H1 (cell line): ENCODE results near the gene ARSB. TPM values are rescaled to one million over a fixed set of nuclear protein-coding genes. Genes with fewer than 3 reads are reported as not detected.

Source experiments
- CTCF ChIA-PET: fragments of 300-600 bp; sonication (Branson Sonifier 250); formaldehyde crosslinking; loops from one replicate; lab custom pipeline; 2021; ENCODE audit not compliant: partially characterized antibody; lab: Charles Lee
- POLR2A ChIA-PET: fragments of 300-600 bp; sonication (Branson Sonifier 250); formaldehyde crosslinking; loops from one replicate; lab custom pipeline; 2021; ENCODE audit warnings: inconsistent platforms; ENCODE audit not compliant: partially characterized antibody; lab: Charles Lee
- DNase-seq, 2 experiments: peaks; one replicate each; pipeline versions ENCODE4 v3.0.0 to v3.0.0-alpha.2; 2010 to 2022; ENCODE audit warnings: low spot score in 2 of 2, low read depth in 1 of 2, mixed read lengths in 1 of 2
- FAIRE-seq: peaks from 2 replicates; lab custom pipeline; 2011; peaks lifted over from hg19 to GRCh38; lab: Jason Lieb, UNC
- H2AFZ ChIP-seq: 2 replicates; pipeline ENCODE4 v1.8.1; 2012; ENCODE audit warnings: low read length, inconsistent platforms
- H2AK5ac ChIP-seq: 2 replicates; pipeline ENCODE4 v1.6.1; 2013; ENCODE audit warnings: low read depth, low read length
- H2BK120ac ChIP-seq: replicated peaks from 2 replicates; pipeline ENCODE3; 2013; ENCODE audit warnings: low read depth, low read length, inconsistent platforms
- H2BK12ac ChIP-seq: 2 replicates; pipeline ENCODE4 v1.6.1; 2013; ENCODE audit warnings: low read depth, low read length
- H2BK15ac ChIP-seq: 2 replicates; pipeline ENCODE4 v1.6.1; 2013; ENCODE audit warnings: low read length
- H2BK20ac ChIP-seq: 2 replicates; pipeline ENCODE4 v1.6.1; 2013; ENCODE audit warnings: low read length
- H2BK5ac ChIP-seq: 2 replicates; pipeline ENCODE4 v1.6.1; 2013; ENCODE audit warnings: low read depth, low read length
- H3K14ac ChIP-seq: 2 replicates; pipeline ENCODE4 v1.6.1; 2013; ENCODE audit warnings: inconsistent platforms; ENCODE audit not compliant: insufficient read length
- H3K18ac ChIP-seq: 2 replicates; pipeline ENCODE4 v1.6.1; 2013; ENCODE audit warnings: low read length; ENCODE audit errors: extremely low read depth
- H3K23ac ChIP-seq: 2 replicates; pipeline ENCODE4 v1.6.1; 2013; ENCODE audit warnings: inconsistent platforms; ENCODE audit not compliant: insufficient read length
- H3K23me2 ChIP-seq: 2 replicates; pipeline ENCODE4 v1.6.1; 2013; ENCODE audit warnings: low read depth, low read length
- H3K27ac ChIP-seq: 2 replicates; pipeline ENCODE4 v1.6.1; 2011; ENCODE audit warnings: low read depth, low read length, inconsistent platforms
- H3K27me3 ChIP-seq, 4 experiments: replicated peaks in 1 of 4; 1 replicate in 1 of 4; 2 replicates in 3 of 4; pipeline versions ENCODE4 v1.6.1 to v1.8.1; 2011 to 2013; ENCODE audit warnings: low read length in 3 of 4, mild to moderate bottlenecking in 3 of 4, inconsistent platforms in 2 of 4, mixed read lengths in 2 of 4, moderate library complexity in 1 of 4; ENCODE audit not compliant: control insufficient read depth in 3 of 4, insufficient read depth in 3 of 4; ENCODE audit errors: extremely low read depth in 1 of 4
- H3K36me3 ChIP-seq, 4 experiments: 2 replicates each; pipeline versions ENCODE4 v1.6.1 to v1.8.1; 2011 to 2013; ENCODE audit warnings: mild to moderate bottlenecking in 4 of 4, low read length in 3 of 4, moderate library complexity in 2 of 4, control low read depth in 1 of 4, inconsistent platforms in 1 of 4; ENCODE audit not compliant: insufficient read depth in 4 of 4, control insufficient read depth in 2 of 4
- H3K4ac ChIP-seq: replicated peaks from 2 replicates; pipeline ENCODE3; 2013; ENCODE audit warnings: low read length, low read depth, mixed read lengths, inconsistent platforms; ENCODE audit not compliant: insufficient read length
- H3K4me1 ChIP-seq, 4 experiments: replicated peaks in 1 of 4; 1 replicate in 1 of 4; 2 replicates in 3 of 4; pipeline versions ENCODE4 v1.6.1 to v1.8.1; 2011 to 2013; ENCODE audit warnings: low read length in 3 of 4, inconsistent platforms in 2 of 4, mixed read lengths in 1 of 4; ENCODE audit not compliant: insufficient read depth in 4 of 4, control insufficient read depth in 3 of 4
- H3K4me2 ChIP-seq, 2 experiments: 2 replicates each; pipeline versions ENCODE4 v1.6.1 to v1.8.1; 2011 to 2013; ENCODE audit warnings: low read depth in 2 of 2, low read length in 2 of 2, control low read depth in 1 of 2, inconsistent platforms in 1 of 2, mild to moderate bottlenecking in 1 of 2; ENCODE audit not compliant: insufficient read depth in 1 of 2
- H3K4me3 ChIP-seq, 4 experiments: fragments of 200-600, 300-600 bp in 1 of 4; sonication (generic), shearing (Covaris generic), sonication (Bioruptor Twin) in 1 of 4; 2 replicates each; pipeline versions ENCODE4 v1.5.1 to v1.8.1; 2011 to 2016; ENCODE audit warnings: low read length in 4 of 4, low read depth in 3 of 4, control low read depth in 2 of 4, inconsistent platforms in 2 of 4, mild to moderate bottlenecking in 2 of 4, mixed read lengths in 1 of 4, moderate library complexity in 1 of 4; ENCODE audit not compliant: insufficient read depth in 2 of 4; ENCODE audit errors: extremely low read depth in 1 of 4
- H3K56ac ChIP-seq: replicated peaks from 2 replicates; pipeline ENCODE3; 2013; ENCODE audit warnings: low read depth, mild to moderate bottlenecking, mixed read lengths, low read length, inconsistent platforms; ENCODE audit not compliant: insufficient read length
- H3K79me1 ChIP-seq: 2 replicates; pipeline ENCODE4 v1.6.1; 2013; ENCODE audit warnings: low read depth, low read length, control low read depth
- H3K79me2 ChIP-seq, 2 experiments: 2 replicates each; pipeline versions ENCODE4 v1.6.1 to v1.8.1; 2012 to 2013; ENCODE audit warnings: low read length in 2 of 2, mild to moderate bottlenecking in 2 of 2, inconsistent platforms in 1 of 2; ENCODE audit not compliant: insufficient read depth in 2 of 2, control insufficient read depth in 1 of 2
- H3K9ac ChIP-seq, 4 experiments: replicated peaks in 1 of 4; 1 replicate in 1 of 4; 2 replicates in 3 of 4; pipeline versions ENCODE4 v1.6.1 to v1.8.1; 2011 to 2013; ENCODE audit warnings: low read depth in 3 of 4, low read length in 3 of 4, control low read depth in 2 of 4, mild to moderate bottlenecking in 2 of 4, moderate library complexity in 2 of 4, inconsistent platforms in 1 of 4; ENCODE audit errors: extremely low read depth in 1 of 4
- H3K9me3 ChIP-seq, 2 experiments: 2 replicates each; pipeline versions ENCODE4 v1.6.1 to v1.8.1; 2012 to 2013; ENCODE audit warnings: mild to moderate bottlenecking in 2 of 2, moderate library complexity in 2 of 2, control low read depth in 1 of 2, inconsistent platforms in 1 of 2, low read depth in 1 of 2, low read length in 1 of 2, mixed read lengths in 1 of 2; ENCODE audit not compliant: insufficient read depth in 2 of 2
- H4K20me1 ChIP-seq, 2 experiments: replicated peaks in 1 of 2; 2 replicates each; pipeline versions ENCODE3 to v1.8.1; 2011 to 2013; ENCODE audit warnings: inconsistent platforms in 2 of 2, low read length in 2 of 2, mild to moderate bottlenecking in 1 of 2; ENCODE audit not compliant: insufficient read depth in 2 of 2, control insufficient read depth in 1 of 2
- H4K5ac ChIP-seq: 2 replicates; pipeline ENCODE4 v1.6.1; 2013; ENCODE audit warnings: low read length, low read depth, mixed read lengths, inconsistent platforms; ENCODE audit not compliant: insufficient read length
- H4K8ac ChIP-seq: 2 replicates; pipeline ENCODE4 v1.8.0; 2013; ENCODE audit warnings: mild to moderate bottlenecking, moderate library complexity, low read length, inconsistent platforms; ENCODE audit not compliant: insufficient read depth; ENCODE audit errors: extremely low read depth
- H4K91ac ChIP-seq: replicated peaks from 2 replicates; pipeline ENCODE3; 2013; ENCODE audit warnings: low read length, mixed read lengths, inconsistent platforms; ENCODE audit not compliant: insufficient read length
- ASH2L ChIP-seq: fragments of 200-600, 300-600 bp; sonication (generic); IDR thresholded peaks from one replicate; pipeline ENCODE4 v1.7.1; 2017; ENCODE audit warnings: low read length
- CBX5 ChIP-seq: fragments of 300-800, 300-1000 bp; sonication (generic); IDR thresholded peaks from 2 replicates; pipeline ENCODE4 v1.7.1; 2016; ENCODE audit warnings: antibody characterized with exemption, low read length, low read depth
- CTBP2 ChIP-seq: IDR thresholded peaks from 2 replicates; pipeline ENCODE4 v1.7.0; 2011; ENCODE audit warnings: borderline replicate concordance, mild to moderate bottlenecking, moderate library complexity, mixed read lengths, low read length; ENCODE audit not compliant: insufficient read depth, insufficient read length
- EGR1 ChIP-seq: IDR thresholded peaks from 2 replicates; pipeline ENCODE4 v1.6.1; 2011; ENCODE audit warnings: low read depth, low read length, borderline replicate concordance
- GTF2F1 ChIP-seq: IDR thresholded peaks from 2 replicates; pipeline ENCODE4 v1.6.1; 2012; ENCODE audit warnings: low read depth, low read length, improper control_type of control experiment, borderline replicate concordance
- KDM1A ChIP-seq: fragments of 200-600, 300-600 bp; sonication (generic); IDR thresholded peaks from 2 replicates; pipeline ENCODE4 v1.7.1; 2016; ENCODE audit warnings: mild to moderate bottlenecking, low read length, borderline replicate concordance
- KDM5A ChIP-seq: fragments of 200-600 bp; IDR thresholded peaks from 2 replicates; pipeline ENCODE4 v1.7.1; 2012; ENCODE audit warnings: mild to moderate bottlenecking, low read length, inconsistent platforms, mixed read lengths
- MAX ChIP-seq: IDR thresholded peaks from 2 replicates; pipeline ENCODE4 v1.6.1; 2012; ENCODE audit warnings: inconsistent platforms
- RAD21 ChIP-seq, 2 experiments: IDR thresholded peaks in 1 of 2; conservative IDR thresholded peaks in 1 of 2; 2 replicates each; pipeline ENCODE4 v1.6.1; 2011; ENCODE audit warnings: low read depth in 2 of 2, low read length in 2 of 2, improper control_type of control experiment in 1 of 2, inconsistent platforms in 1 of 2, mild to moderate bottlenecking in 1 of 2, moderate library complexity in 1 of 2
- RBBP5 ChIP-seq: IDR thresholded peaks from 2 replicates; pipeline ENCODE4 v1.7.1; 2012; ENCODE audit warnings: low read depth, mild to moderate bottlenecking, inconsistent platforms, low read length, moderate library complexity, borderline replicate concordance
- RFX5 ChIP-seq: IDR thresholded peaks from 2 replicates; pipeline ENCODE4 v1.6.1; 2011; ENCODE audit warnings: low read depth, low read length, improper control_type of control experiment, borderline replicate concordance
- SIN3A ChIP-seq, 2 experiments: IDR thresholded peaks in 1 of 2; conservative IDR thresholded peaks in 1 of 2; 2 replicates each; pipeline ENCODE4 v1.6.1; 2011 to 2012; ENCODE audit warnings: low read length in 2 of 2, improper control_type of control experiment in 1 of 2, low read depth in 1 of 2, mild to moderate bottlenecking in 1 of 2
- WGBS, 2 experiments: shearing (Covaris generic) in 1 of 2; methylation state at CpG; one replicate each; pipeline versions ENCODE4 v1.1.6 to v1.1.7; 2013 to 2015; ENCODE audit warnings: low lambda C conversion rate in 2 of 2, mixed read lengths in 2 of 2, inconsistent platforms in 1 of 2, low coverage in 1 of 2, missing lambda C conversion rate in 1 of 2; ENCODE audit not compliant: insufficient replicate concordance in 2 of 2, insufficient coverage in 1 of 2, insufficient read length in 1 of 2; ENCODE audit errors: extremely low coverage in 1 of 2, missing lambda C conversion rate in 1 of 2; 5-methylcytosine and 5-hydroxymethylcytosine counted together
- polyA plus RNA-seq, 7 experiments: library from polyadenylated mRNA; depleted of rRNA in 3 of 7; stranded (reverse) in 5 of 7; unstranded in 2 of 7; fragments of >200 nt in 5 of 7; fragments of 200-250 nt in 2 of 7; gene quantifications; 1 replicate in 5 of 7; 2 replicates in 1 of 7; 4 replicates in 1 of 7; pipeline versions ENCODE4 v1.2.1 to v1.2.3, GENCODE V29; 2011 to 2013; ENCODE audit warnings: missing spikeins in 2 of 7, mixed read lengths in 2 of 7
- total RNA-seq: library from RNA; stranded (reverse); fragmentation: NEBNext Ultra II Directional; extraction: Animal tissue kit (Norgen Biotek cat#: 25700); gene quantifications from 2 replicates; pipeline ENCODE4 v1.2.1, GENCODE V29; 2021

ARSB gene
- total and polyA plus RNA-seq, 2 of the 8 experiments (the other 6 are each of a cell fraction or from before 2014, with no cell fraction given) = 6.4 to 13.9 TPM

GRCh38 chr5:78907255-78907891 is 77.7 kb downstream of the ARSB start:
- peaks cover 0 to 11% (median 3%) of the 10 kb centered on the region in 4 experiments; a peak in 6 of 7 replicates for H3K4me1 ChIP-seq
- H3K4me2 ChIP-seq = peak overlapping the region; percentile 15 to 25; a peak in 1 of 4 replicates
- WGBS, 2 experiments = 86% methylated on average over 11 of the region's 11 CpGs; no CpG with 5 or more reads in 1 of the 2 experiments
- H4K91ac ChIP-seq = no peak overlapping the region
- no peak overlapping the region for H3K23ac ChIP-seq
- no peaks in the 10 kb centered on the region for H3K36me3 ChIP-seq
- H2BK20ac ChIP-seq = no peak overlapping the region
- H3K56ac ChIP-seq = no peak overlapping the region
- H3K79me1 ChIP-seq = no peaks in the 10 kb centered on the region
- DNase-seq (no peak), FAIRE-seq (no peak)
- no peak overlapping the region for H3K4ac ChIP-seq
- H3K9me3 ChIP-seq = no peaks in the 10 kb centered on the region
- no peak overlapping the region for H3K18ac ChIP-seq
- no peak overlapping the region for H2AFZ ChIP-seq
- H2BK12ac ChIP-seq = no peak overlapping the region
- no peak overlapping the region for H4K8ac ChIP-seq
- H3K27ac ChIP-seq = no peak overlapping the region
- H2AK5ac ChIP-seq = no peak overlapping the region
- no peak overlapping the region for H2BK5ac ChIP-seq
- no peak overlapping the region for H3K4me3 ChIP-seq
- H3K14ac ChIP-seq = no peak overlapping the region
- H4K5ac ChIP-seq = no peak overlapping the region
- no peak overlapping the region for H2BK15ac ChIP-seq
- no peak overlapping the region for H3K9ac ChIP-seq
- CTCF ChIA-PET = interaction anchor here (0.9 to 2.1 kb wide), 10 partner anchors 8 to 202 kb away, joined by 3 to 11 read pairs (median 4); no protein-coding TSS in a partner anchor
- H3K27me3 ChIP-seq = no peaks in the 10 kb centered on the region
- no peaks in the 10 kb centered on the region for H3K23me2 ChIP-seq
- H3K79me2 ChIP-seq = no peaks in the 10 kb centered on the region
- H2BK120ac ChIP-seq = no peak overlapping the region
- POLR2A ChIA-PET = interaction anchor here (1.3 kb wide), 1 partner anchor 20 kb away, joined by 4 read pairs; no protein-coding TSS in a partner anchor
- no peaks in the 10 kb centered on the region for H4K20me1 ChIP-seq
- no peak for TF ChIP-seq RAD21 (IDR thresholded peaks at IDR 0.05 in 1 of 2, conservative IDR thresholded peaks at IDR 0.05 in 1 of 2; ENCODE audit: low read depth in 2 of 2, low read length in 2 of 2)
- TF ChIP-seq KDM1A = no peak
- no peak for TF ChIP-seq KDM5A
- no peak for TF ChIP-seq MAX
- no peak for TF ChIP-seq CBX5
- TF ChIP-seq RBBP5 = no peak
- no peak for TF ChIP-seq GTF2F1
- no peak for TF ChIP-seq SIN3A (conservative IDR thresholded peaks at IDR 0.05 in 1 of 2, IDR thresholded peaks at IDR 0.05 in 1 of 2; ENCODE audit: low read depth in 1 of 2, low read length in 2 of 2)
- TF ChIP-seq CTBP2 = no peak
- TF ChIP-seq RFX5 = no peak
- no peak for TF ChIP-seq ASH2L
- TF ChIP-seq EGR1 = no peak
